OCI-LY3 (cell line): ENCODE data around the gene MGAT4B.

Experiments
- H2AFZ ChIP-seq: fragments of 200-600, 300-600 bp; shearing (Covaris generic); 2 replicates; pipeline ENCODE4 v1.6.0; 2014; ENCODE audit warnings: antibody characterized with exemption, low read depth, low read length
- H3K27ac ChIP-seq: fragments of 200-600, 300-600 bp; sonication (generic); 2 replicates; pipeline ENCODE4 v1.5.1; 2014; ENCODE audit warnings: mild to moderate bottlenecking, low read length, moderate library complexity, mixed read lengths
- H3K27me3 ChIP-seq: fragments of 200-600, 300-600 bp; sonication (generic); 2 replicates; pipeline ENCODE4 v1.6.1; 2014; ENCODE audit warnings: low read depth, low read length, mixed read lengths
- H3K36me3 ChIP-seq: fragments of 200-600, 300-600 bp; sonication (generic); replicated peaks from 2 replicates; pipeline ENCODE3; 2014; ENCODE audit warnings: low read depth, low read length, mixed read lengths
- H3K4me1 ChIP-seq: fragments of 300-600, 200-600 bp; sonication (generic); 2 replicates; pipeline ENCODE4 v1.6.1; 2014; ENCODE audit warnings: low read length, mixed read lengths
- H3K4me2 ChIP-seq: fragments of 200-600, 300-600 bp; sonication (generic); 2 replicates; pipeline ENCODE4 v1.6.1; 2014; ENCODE audit warnings: low read length, mixed read lengths
- H3K4me3 ChIP-seq: fragments of 300-600, 200-600 bp; sonication (generic); 2 replicates; pipeline ENCODE4 v1.5.1; 2014; ENCODE audit warnings: antibody characterized with exemption, mild to moderate bottlenecking, low read length, moderate library complexity
- H3K79me2 ChIP-seq: fragments of 300-600, 200-600 bp; shearing (Covaris generic); 2 replicates; pipeline ENCODE4 v1.6.1; 2014; ENCODE audit warnings: mild to moderate bottlenecking, low read length, mixed read lengths
- H3K9ac ChIP-seq: fragments of 300-600, 200-600 bp; shearing (Covaris generic); 2 replicates; pipeline ENCODE4 v1.6.0; 2014; ENCODE audit warnings: mild to moderate bottlenecking, low read length, moderate library complexity
- H3K9me3 ChIP-seq: fragments of 200-600, 300-600 bp; shearing (Covaris generic); 2 replicates; pipeline ENCODE4 v1.6.1; 2014; ENCODE audit warnings: low read length, mixed read lengths; ENCODE audit not compliant: insufficient read depth
- H4K20me1 ChIP-seq: fragments of 200-600, 300-600 bp; sonication (generic); 2 replicates; pipeline ENCODE4 v1.6.1; 2016; ENCODE audit warnings: low read length, mixed read lengths; ENCODE audit not compliant: insufficient read depth
- EZH2phosphoT487 ChIP-seq: fragments of 200-600 bp; shearing (Covaris generic); IDR thresholded peaks from 2 replicates; pipeline ENCODE4 v1.6.1; 2018; ENCODE audit warnings: antibody characterized with exemption, mixed run types, low read depth
- TF ChIP-seq, protein P1 (sequence below): fragments of 200-600, 300-600 bp; sonication (generic); IDR thresholded peaks from 2 replicates; pipeline ENCODE4 v1.5.1; 2014; ENCODE audit warnings: antibody characterized with exemption, low read length, low read depth

MGAT4B gene

DNA sequence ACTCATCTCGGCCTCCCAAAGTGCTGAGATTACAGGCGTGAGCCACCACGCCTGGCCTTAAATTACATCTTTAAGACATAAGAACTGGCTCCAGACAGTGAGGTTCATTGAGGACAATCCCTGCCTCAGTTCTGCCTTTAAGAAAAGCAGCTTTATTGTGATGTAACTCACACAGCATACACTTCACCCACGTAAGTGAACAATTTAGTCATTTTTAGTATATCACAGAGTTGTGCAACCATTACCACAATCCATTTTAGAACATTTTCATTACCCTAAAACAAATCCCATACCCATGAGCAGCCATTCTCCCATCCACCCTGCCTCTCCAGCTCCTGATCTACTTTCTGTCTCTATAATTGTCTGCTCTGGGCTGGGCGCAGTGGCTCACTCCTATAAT, 36.9 kb downstream of the MGAT4B start:
- TF ChIP-seq, protein P1, sequence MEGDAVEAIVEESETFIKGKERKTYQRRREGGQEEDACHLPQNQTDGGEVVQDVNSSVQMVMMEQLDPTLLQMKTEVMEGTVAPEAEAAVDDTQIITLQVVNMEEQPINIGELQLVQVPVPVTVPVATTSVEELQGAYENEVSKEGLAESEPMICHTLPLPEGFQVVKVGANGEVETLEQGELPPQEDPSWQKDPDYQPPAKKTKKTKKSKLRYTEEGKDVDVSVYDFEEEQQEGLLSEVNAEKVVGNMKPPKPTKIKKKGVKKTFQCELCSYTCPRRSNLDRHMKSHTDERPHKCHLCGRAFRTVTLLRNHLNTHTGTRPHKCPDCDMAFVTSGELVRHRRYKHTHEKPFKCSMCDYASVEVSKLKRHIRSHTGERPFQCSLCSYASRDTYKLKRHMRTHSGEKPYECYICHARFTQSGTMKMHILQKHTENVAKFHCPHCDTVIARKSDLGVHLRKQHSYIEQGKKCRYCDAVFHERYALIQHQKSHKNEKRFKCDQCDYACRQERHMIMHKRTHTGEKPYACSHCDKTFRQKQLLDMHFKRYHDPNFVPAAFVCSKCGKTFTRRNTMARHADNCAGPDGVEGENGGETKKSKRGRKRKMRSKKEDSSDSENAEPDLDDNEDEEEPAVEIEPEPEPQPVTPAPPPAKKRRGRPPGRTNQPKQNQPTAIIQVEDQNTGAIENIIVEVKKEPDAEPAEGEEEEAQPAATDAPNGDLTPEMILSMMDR, result no peak
- no peak for TF ChIP-seq EZH2phosphoT487
- Histone ChIP-seq H2AFZ (no peak overlapping the region), H3K9me3 (no peaks in the 10 kb centered on the region), H3K4me3 (no peak overlapping the region), H3K4me2 (no peak overlapping the region), H3K27me3 (no peaks in the 10 kb centered on the region), H3K27ac (no peak overlapping the region), H3K4me1 (no peaks in the 10 kb centered on the region), H4K20me1 (peaks cover 21% of the 10 kb centered on the region; the same call in 1 of the 2 replicates), H3K9ac (no peak overlapping the region), H3K36me3 (peaks cover 75% of the 10 kb centered on the region), H3K79me2 (peaks cover 36% of the 10 kb centered on the region)

DNA sequence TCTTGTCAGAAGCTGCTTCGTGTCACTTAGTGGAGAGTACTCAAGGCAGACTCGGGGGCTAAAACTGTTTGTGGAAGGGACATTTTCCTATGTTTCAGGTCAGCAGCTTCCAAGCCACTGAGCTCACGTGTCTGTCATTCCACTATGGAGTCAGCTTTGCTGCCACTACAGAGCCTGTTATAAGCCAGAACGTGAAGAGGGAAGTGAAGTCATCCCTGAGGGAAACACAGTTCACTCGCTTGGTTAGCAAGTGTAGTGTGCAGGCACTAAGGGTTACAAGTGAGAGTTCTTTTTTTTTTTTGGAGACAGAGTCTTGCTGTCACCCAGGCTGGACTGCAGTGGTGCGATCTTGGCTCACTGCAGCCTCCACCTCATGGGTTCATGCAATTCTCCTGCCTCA, 37.4 kb downstream of the MGAT4B start:
- Histone ChIP-seq H3K4me3 (no peak overlapping the region), H4K20me1 (peaks cover 21% of the 10 kb centered on the region; the same call in 1 of the 2 replicates), H3K36me3 (peaks cover 70% of the 10 kb centered on the region), H3K4me1 (no peaks in the 10 kb centered on the region), H3K9me3 (no peaks in the 10 kb centered on the region), H3K4me2 (no peak overlapping the region), H3K27ac (no peak overlapping the region), H2AFZ (no peak overlapping the region), H3K27me3 (no peaks in the 10 kb centered on the region), H3K79me2 (peaks cover 36% of the 10 kb centered on the region), H3K9ac (no peak overlapping the region)
- TF ChIP-seq, protein P1, result no peak

DNA sequence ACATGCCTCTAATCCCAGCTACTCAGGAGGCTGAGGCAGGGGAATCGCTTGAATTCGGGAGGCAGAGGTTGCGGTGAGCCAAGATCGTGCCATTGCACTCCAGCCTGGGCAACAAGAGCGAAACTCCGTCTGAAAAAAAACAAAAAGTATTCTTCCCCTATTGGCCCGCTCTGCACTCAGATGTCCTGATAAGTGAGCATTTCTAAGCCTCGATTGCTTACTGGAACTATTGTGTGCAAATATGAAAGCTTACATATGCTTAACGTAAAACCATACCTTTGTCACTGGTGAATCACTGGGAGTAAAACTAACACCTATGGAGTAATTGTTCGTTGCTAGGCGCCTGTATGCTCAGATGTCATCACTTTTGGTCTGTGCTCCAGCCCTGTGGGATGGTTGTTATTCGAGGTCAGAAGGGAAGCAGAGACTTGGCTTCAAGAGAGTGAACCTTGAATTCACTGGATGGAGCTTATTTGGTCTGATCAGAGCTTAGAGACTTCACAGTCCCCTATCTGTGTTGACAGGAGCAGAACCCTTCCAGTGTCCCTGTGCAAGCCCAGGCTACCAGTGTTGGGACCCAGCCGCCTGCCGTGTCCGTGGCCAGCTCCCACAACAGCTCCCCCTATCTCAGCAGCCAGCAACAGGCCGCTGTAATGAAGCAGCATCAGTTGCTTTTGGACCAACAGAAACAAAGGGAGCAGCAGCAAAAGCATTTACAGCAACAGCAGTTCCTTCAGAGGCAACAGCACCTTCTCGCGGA, 38.2 kb downstream of the MGAT4B start:
- H3K4me3 ChIP-seq, result no peak overlapping the region
- no peaks in the 10 kb centered on the region for H3K27me3 ChIP-seq
- H3K9ac ChIP-seq, result no peak overlapping the region
- H3K4me1 ChIP-seq, result peaks cover 2% of the 10 kb centered on the region
- H3K9me3 ChIP-seq, result no peaks in the 10 kb centered on the region
- H3K36me3 ChIP-seq, result peaks cover 63% of the 10 kb centered on the region
- no peak overlapping the region for H2AFZ ChIP-seq
- H3K4me2 ChIP-seq, result no peak overlapping the region
- H4K20me1 ChIP-seq, result peaks cover 28% of the 10 kb centered on the region
- TF ChIP-seq, protein P1, result peak; percentile 5; the same call in 1 of the 2 replicates
- TF ChIP-seq EZH2phosphoT487, result no peak
- no peak overlapping the region for H3K27ac ChIP-seq
- peaks cover 44% of the 10 kb centered on the region for H3K79me2 ChIP-seq

DNA sequence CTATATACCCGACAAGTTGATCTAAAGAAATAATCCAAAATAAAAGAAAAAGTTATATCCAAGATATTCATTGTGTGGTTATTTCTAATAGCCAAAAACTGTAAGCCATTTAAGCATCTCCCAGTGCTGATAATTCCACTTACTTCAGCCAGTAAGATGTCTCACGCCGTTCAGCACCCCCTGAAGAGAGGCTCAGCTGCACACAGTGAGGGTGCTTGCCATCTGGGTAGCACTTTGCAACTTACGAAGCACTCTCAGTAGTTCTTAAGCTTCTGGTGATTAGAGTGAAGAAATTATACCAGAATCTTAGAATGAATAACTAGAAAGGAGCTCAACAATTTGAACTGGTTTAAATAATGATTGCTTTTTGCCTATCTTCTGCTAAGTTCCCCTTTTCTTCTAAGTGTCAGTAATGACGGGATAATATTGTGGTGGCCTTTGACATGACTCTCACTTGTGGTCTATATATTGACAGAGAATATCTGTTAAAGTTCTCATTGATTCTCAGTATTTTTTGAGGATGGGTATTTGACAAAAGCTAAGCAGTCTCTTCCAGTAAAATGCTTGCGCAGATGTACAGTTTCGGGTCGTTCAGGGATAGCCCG, 39.1 kb downstream of the MGAT4B start:
- Histone ChIP-seq H3K4me3 (no peak overlapping the region), H2AFZ (no peak overlapping the region), H3K27me3 (no peaks in the 10 kb centered on the region), H4K20me1 (peaks cover 36% of the 10 kb centered on the region), H3K9me3 (no peaks in the 10 kb centered on the region), H3K27ac (no peak overlapping the region), H3K4me1 (peaks cover 10% of the 10 kb centered on the region), H3K79me2 (peaks cover 52% of the 10 kb centered on the region), H3K9ac (no peak overlapping the region), H3K4me2 (no peak overlapping the region), H3K36me3 (peaks cover 57% of the 10 kb centered on the region)
- no peak for TF ChIP-seq EZH2phosphoT487
- TF ChIP-seq, protein P1, result no peak
